Liver (tissue), 9 donors: ENCODE results near the gene USP49. TPM values are rescaled to one million over a fixed set of nuclear protein-coding genes. Genes with fewer than 3 reads are reported as not detected.

ENCODE experiments used
- DNase-seq: peaks from one replicate; pipeline ENCODE4 v3.0.0-alpha.2; 2017; ENCODE audit warnings: low spot score
- H3K27ac ChIP-seq, 2 donors: one replicate each; pipeline ENCODE4 v1.7.0; 2013; ENCODE audit warnings: inconsistent platforms in 2 of 2, low read length in 2 of 2, control low read depth in 1 of 2, low read depth in 1 of 2, mild to moderate bottlenecking in 1 of 2
- H3K27me3 ChIP-seq, 4 donors: one replicate each; pipeline versions ENCODE4 v1.6.1 to v1.7.0; 2013; ENCODE audit warnings: low read length in 3 of 4, inconsistent platforms in 1 of 4, mild to moderate bottlenecking in 1 of 4, moderate library complexity in 1 of 4; ENCODE audit not compliant: control insufficient read depth in 4 of 4, insufficient read depth in 4 of 4
- H3K36me3 ChIP-seq, 4 donors: one replicate each; pipeline versions ENCODE4 v1.6.1 to v1.7.0; 2013; ENCODE audit warnings: low read length in 3 of 4, mild to moderate bottlenecking in 3 of 4, low read depth in 1 of 4, moderate library complexity in 1 of 4; ENCODE audit not compliant: control insufficient read depth in 4 of 4, insufficient read depth in 3 of 4
- H3K4me1 ChIP-seq, 4 donors: one replicate each; pipeline versions ENCODE4 v1.6.1 to v1.7.0; 2013; ENCODE audit warnings: low read length in 3 of 4, mild to moderate bottlenecking in 3 of 4, moderate library complexity in 1 of 4; ENCODE audit not compliant: control insufficient read depth in 4 of 4, insufficient read depth in 4 of 4
- H3K4me3 ChIP-seq, 3 donors: one replicate each; pipeline versions ENCODE4 v1.6.1 to v1.7.0; 2013; ENCODE audit warnings: low read length in 3 of 3, control low read depth in 1 of 3, low read depth in 1 of 3, mild to moderate bottlenecking in 1 of 3
- H3K9ac ChIP-seq, 2 donors: one replicate each; pipeline ENCODE4 v1.7.0; 2013; ENCODE audit warnings: low read length in 2 of 2, mild to moderate bottlenecking in 2 of 2, moderate library complexity in 2 of 2, control low read depth in 1 of 2, low read depth in 1 of 2
- H3K9me3 ChIP-seq, 4 donors: one replicate each; pipeline versions ENCODE4 v1.6.1 to v1.7.0; 2013; ENCODE audit warnings: low read length in 3 of 4; ENCODE audit not compliant: control insufficient read depth in 4 of 4
- EGR1 ChIP-seq, 2 donors: IDR thresholded peaks; 2 replicates each; pipeline ENCODE4 v1.6.1; 2016 to 2018; ENCODE audit warnings: antibody characterized with exemption in 2 of 2, low read depth in 2 of 2
- FOXA1 ChIP-seq: IDR thresholded peaks from 2 replicates; pipeline ENCODE4 v1.6.1; 2016; ENCODE audit warnings: antibody characterized with exemption
- FOXA2 ChIP-seq: IDR thresholded peaks from 2 replicates; pipeline ENCODE4 v1.6.1; 2016; ENCODE audit warnings: antibody characterized with exemption
- GABPA ChIP-seq, 2 donors: IDR thresholded peaks in 1 of 2; conservative IDR thresholded peaks in 1 of 2; 2 replicates each; pipeline ENCODE4 v1.6.1; 2016; ENCODE audit warnings: antibody characterized with exemption in 2 of 2, mild to moderate bottlenecking in 1 of 2, moderate library complexity in 1 of 2
- HNF4A ChIP-seq, 2 donors: conservative IDR thresholded peaks; 2 replicates each; pipeline ENCODE4 v1.6.1; 2016; ENCODE audit warnings: antibody characterized with exemption in 2 of 2, mild to moderate bottlenecking in 2 of 2
- HNF4G ChIP-seq: IDR thresholded peaks from 2 replicates; pipeline ENCODE4 v1.6.1; 2016; ENCODE audit warnings: antibody characterized with exemption
- JUND ChIP-seq, 2 donors: IDR thresholded peaks; 2 replicates each; pipeline ENCODE4 v1.6.1; 2016; ENCODE audit warnings: antibody characterized with exemption in 2 of 2
- NR2F2 ChIP-seq: IDR thresholded peaks from 2 replicates; pipeline ENCODE4 v1.6.1; 2016; ENCODE audit warnings: antibody characterized with exemption
- RAD21 ChIP-seq, 2 donors: IDR thresholded peaks; 2 replicates each; pipeline ENCODE4 v1.6.1; 2016; ENCODE audit warnings: antibody characterized with exemption in 2 of 2, mild to moderate bottlenecking in 2 of 2
- RXRA ChIP-seq, 2 donors: IDR thresholded peaks; 2 replicates each; pipeline ENCODE4 v1.6.1; 2017 to 2018; ENCODE audit warnings: antibody characterized with exemption in 2 of 2, mild to moderate bottlenecking in 1 of 2
- SP1 ChIP-seq: IDR thresholded peaks from 2 replicates; pipeline ENCODE4 v1.6.1; 2018; ENCODE audit warnings: antibody characterized with exemption, mild to moderate bottlenecking
- TAF1 ChIP-seq: conservative IDR thresholded peaks from 2 replicates; pipeline ENCODE4 v1.6.1; 2016; ENCODE audit warnings: antibody characterized with exemption, mild to moderate bottlenecking
- YY1 ChIP-seq: IDR thresholded peaks from 2 replicates; pipeline ENCODE4 v1.6.1; 2016; ENCODE audit warnings: antibody characterized with exemption, mild to moderate bottlenecking
- WGBS: extraction: QIAGEN DNeasy Blood & Tissue Kit; methylation state at CpG from one replicate; pipeline ENCODE4 v1.1.7; 2013; 5-methylcytosine and 5-hydroxymethylcytosine counted together
- polyA plus RNA-seq, 2 donors: library from polyadenylated mRNA; stranded (reverse) in 1 of 2; unstranded in 1 of 2; fragments of 200-250 nt in 1 of 2; fragments of >200 nt in 1 of 2; fragmentation: Nextera tagmentation in 1 of 2; extraction: Ambion mirVana in 1 of 2; gene quantifications; one replicate each; pipeline versions ENCODE4 v1.2.1 to v1.2.3, GENCODE V29; 2013 to 2015
- total RNA-seq, 2 donors: library from RNA; depleted of rRNA; stranded (reverse); fragments of >200 nt; gene quantifications; one replicate each; pipeline ENCODE4 v1.2.3, GENCODE V29; 2014
- TF ChIP-seq, protein P1 (sequence below): IDR thresholded peaks from 2 replicates; pipeline ENCODE4 v1.6.1; 2016; ENCODE audit warnings: antibody characterized with exemption
- TF ChIP-seq, protein P2 (sequence below): IDR thresholded peaks from 2 replicates; pipeline ENCODE4 v1.6.1; 2016; ENCODE audit warnings: antibody characterized with exemption
- TF ChIP-seq, protein P3 (sequence below): fragments of 150-350 bp; IDR thresholded peaks from 2 replicates; pipeline ENCODE4 v1.5.1; 2017; ENCODE audit warnings: improper control_type of control experiment, low read depth, low read length; ENCODE audit not compliant: missing input control
- TF ChIP-seq, protein P4 (sequence below): IDR thresholded peaks from 2 replicates; pipeline ENCODE4 v1.6.1; 2016; ENCODE audit warnings: antibody characterized with exemption
- TF ChIP-seq, protein P5 (sequence below): IDR thresholded peaks from 2 replicates; pipeline ENCODE4 v1.6.1; 2016; ENCODE audit warnings: antibody characterized with exemption, mild to moderate bottlenecking
- donor health status: healthy.
- donor health status: healthy.
- donor health status: healthy.
- donor health status: healthy.
- donor health status: healthy.

USP49 gene
- total and polyA plus RNA-seq, 4 donors, result 0.33 to 3.4 (median 1.1) TPM

DNA sequence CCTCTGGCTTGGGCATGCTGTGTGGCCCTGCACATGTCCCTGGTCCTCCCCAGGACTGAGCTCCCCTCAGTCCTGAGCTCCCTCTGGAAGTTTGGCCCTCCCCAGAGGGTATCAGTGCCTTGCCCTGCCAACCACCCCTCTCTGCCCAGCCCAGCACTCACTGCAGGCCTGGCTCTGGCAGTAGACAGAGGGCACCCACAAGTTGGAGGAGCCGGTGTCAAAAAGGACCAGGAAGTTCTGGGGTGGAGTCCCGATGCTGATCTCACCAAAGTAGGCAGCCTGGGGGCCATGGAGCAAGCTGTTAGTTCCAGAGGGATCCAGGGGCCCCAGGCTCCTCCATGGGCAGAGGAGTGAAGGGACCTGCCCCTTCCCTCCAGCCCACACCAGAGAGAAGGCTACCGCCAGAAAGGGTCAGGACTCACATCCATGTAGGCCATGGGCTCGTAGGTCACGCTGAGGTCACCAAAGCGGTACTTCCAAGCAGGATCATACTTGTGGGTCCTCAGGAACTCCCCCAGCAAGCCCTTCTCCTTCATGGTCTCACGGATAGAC, 150.9 kb downstream of the USP49 start:
- Histone ChIP-seq H3K27ac (no peak overlapping the region), H3K4me1 (no peaks in the 10 kb centered on the region), H3K27me3 (no peaks in the 10 kb centered on the region), H3K9ac (no peak overlapping the region), H3K36me3 (no peaks in the 10 kb centered on the region), H3K9me3 (no peaks in the 10 kb centered on the region), H3K4me3 (no peak overlapping the region)
- 87% methylated on average over 7 of the region's 7 CpGs for WGBS
- TF ChIP-seq YY1, result no peak
- no peak for TF ChIP-seq TAF1
- TF ChIP-seq, protein P1, sequence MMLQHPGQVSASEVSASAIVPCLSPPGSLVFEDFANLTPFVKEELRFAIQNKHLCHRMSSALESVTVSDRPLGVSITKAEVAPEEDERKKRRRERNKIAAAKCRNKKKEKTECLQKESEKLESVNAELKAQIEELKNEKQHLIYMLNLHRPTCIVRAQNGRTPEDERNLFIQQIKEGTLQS, result no peak
- TF ChIP-seq, protein P2, sequence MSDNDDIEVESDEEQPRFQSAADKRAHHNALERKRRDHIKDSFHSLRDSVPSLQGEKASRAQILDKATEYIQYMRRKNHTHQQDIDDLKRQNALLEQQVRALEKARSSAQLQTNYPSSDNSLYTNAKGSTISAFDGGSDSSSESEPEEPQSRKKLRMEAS, result no peak
- TF ChIP-seq HNF4G, result no peak
- no peak for TF ChIP-seq SP1
- TF ChIP-seq GABPA (IDR thresholded peaks at IDR 0.05 in 1 of 2, conservative IDR thresholded peaks at IDR 0.05 in 1 of 2), result no peak
- no peak for TF ChIP-seq FOXA1
- TF ChIP-seq FOXA2, result no peak
- no peak for TF ChIP-seq EGR1 (IDR thresholded peaks at IDR 0.05; ENCODE audit: low read depth in 2 of 2)
- no peak for TF ChIP-seq NR2F2
- TF ChIP-seq JUND (IDR thresholded peaks at IDR 0.05), result no peak
- TF ChIP-seq, protein P3, sequence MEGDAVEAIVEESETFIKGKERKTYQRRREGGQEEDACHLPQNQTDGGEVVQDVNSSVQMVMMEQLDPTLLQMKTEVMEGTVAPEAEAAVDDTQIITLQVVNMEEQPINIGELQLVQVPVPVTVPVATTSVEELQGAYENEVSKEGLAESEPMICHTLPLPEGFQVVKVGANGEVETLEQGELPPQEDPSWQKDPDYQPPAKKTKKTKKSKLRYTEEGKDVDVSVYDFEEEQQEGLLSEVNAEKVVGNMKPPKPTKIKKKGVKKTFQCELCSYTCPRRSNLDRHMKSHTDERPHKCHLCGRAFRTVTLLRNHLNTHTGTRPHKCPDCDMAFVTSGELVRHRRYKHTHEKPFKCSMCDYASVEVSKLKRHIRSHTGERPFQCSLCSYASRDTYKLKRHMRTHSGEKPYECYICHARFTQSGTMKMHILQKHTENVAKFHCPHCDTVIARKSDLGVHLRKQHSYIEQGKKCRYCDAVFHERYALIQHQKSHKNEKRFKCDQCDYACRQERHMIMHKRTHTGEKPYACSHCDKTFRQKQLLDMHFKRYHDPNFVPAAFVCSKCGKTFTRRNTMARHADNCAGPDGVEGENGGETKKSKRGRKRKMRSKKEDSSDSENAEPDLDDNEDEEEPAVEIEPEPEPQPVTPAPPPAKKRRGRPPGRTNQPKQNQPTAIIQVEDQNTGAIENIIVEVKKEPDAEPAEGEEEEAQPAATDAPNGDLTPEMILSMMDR, result no peak
- DNase-seq, result no peak

DNA sequence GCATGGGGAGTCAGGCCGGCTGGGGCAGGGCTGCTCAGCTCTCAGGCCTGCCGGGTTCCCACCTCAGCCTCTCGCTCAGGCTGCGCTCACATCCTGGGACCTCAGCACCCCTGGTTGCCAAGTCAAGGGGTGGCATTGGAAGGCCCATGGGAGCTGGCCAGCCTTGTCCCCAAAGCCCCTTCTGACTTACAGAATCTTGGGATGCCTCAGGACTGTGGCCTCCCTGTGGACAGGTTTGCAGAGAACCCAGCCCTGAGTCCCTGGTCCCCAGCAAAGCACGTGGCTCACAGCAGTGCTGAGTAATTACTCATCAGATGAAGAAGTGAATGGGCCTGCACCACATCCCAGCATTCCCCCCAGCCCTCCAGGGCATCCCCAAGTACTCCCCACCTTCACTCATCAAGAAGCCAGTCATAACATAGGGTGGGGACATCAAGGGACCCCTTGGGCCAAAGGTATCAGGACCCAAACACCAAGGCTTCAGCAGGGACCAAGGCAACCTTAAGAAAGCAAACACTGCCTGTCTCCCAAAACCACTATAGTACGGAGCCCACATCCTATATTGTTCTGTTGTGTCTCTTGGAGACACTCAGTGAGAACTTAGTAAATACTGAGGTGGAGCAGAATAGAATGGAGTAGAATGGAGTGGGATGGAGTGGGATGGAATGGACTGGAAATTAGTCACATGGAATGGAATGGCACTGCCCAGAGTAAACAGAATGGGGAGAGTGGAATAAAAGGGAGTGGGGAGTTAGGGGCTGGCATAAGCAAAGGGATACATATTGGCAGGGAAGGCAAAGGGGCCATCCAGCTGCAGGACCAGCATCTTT, 151.6 kb downstream of the USP49 start:
- 93% methylated on average over 6 of the region's 6 CpGs for WGBS
- TF ChIP-seq FOXA2 (no peak), NR2F2 (no peak), SP1 (no peak), EGR1 (IDR thresholded peaks at IDR 0.05; ENCODE audit: low read depth in 2 of 2) (no peak), JUND (IDR thresholded peaks at IDR 0.05) (no peak), RAD21 (IDR thresholded peaks at IDR 0.05) (no peak), HNF4A (conservative IDR thresholded peaks at IDR 0.05) (no peak), YY1 (no peak), HNF4G (no peak), RXRA (IDR thresholded peaks at IDR 0.05) (no peak), FOXA1 (no peak), TAF1 (no peak), GABPA (IDR thresholded peaks at IDR 0.05 in 1 of 2, conservative IDR thresholded peaks at IDR 0.05 in 1 of 2) (no peak)
- TF ChIP-seq, protein P4, sequence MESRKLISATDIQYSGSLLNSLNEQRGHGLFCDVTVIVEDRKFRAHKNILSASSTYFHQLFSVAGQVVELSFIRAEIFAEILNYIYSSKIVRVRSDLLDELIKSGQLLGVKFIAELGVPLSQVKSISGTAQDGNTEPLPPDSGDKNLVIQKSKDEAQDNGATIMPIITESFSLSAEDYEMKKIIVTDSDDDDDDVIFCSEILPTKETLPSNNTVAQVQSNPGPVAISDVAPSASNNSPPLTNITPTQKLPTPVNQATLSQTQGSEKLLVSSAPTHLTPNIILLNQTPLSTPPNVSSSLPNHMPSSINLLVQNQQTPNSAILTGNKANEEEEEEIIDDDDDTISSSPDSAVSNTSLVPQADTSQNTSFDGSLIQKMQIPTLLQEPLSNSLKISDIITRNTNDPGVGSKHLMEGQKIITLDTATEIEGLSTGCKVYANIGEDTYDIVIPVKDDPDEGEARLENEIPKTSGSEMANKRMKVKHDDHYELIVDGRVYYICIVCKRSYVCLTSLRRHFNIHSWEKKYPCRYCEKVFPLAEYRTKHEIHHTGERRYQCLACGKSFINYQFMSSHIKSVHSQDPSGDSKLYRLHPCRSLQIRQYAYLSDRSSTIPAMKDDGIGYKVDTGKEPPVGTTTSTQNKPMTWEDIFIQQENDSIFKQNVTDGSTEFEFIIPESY, result no peak
- TF ChIP-seq, protein P5, sequence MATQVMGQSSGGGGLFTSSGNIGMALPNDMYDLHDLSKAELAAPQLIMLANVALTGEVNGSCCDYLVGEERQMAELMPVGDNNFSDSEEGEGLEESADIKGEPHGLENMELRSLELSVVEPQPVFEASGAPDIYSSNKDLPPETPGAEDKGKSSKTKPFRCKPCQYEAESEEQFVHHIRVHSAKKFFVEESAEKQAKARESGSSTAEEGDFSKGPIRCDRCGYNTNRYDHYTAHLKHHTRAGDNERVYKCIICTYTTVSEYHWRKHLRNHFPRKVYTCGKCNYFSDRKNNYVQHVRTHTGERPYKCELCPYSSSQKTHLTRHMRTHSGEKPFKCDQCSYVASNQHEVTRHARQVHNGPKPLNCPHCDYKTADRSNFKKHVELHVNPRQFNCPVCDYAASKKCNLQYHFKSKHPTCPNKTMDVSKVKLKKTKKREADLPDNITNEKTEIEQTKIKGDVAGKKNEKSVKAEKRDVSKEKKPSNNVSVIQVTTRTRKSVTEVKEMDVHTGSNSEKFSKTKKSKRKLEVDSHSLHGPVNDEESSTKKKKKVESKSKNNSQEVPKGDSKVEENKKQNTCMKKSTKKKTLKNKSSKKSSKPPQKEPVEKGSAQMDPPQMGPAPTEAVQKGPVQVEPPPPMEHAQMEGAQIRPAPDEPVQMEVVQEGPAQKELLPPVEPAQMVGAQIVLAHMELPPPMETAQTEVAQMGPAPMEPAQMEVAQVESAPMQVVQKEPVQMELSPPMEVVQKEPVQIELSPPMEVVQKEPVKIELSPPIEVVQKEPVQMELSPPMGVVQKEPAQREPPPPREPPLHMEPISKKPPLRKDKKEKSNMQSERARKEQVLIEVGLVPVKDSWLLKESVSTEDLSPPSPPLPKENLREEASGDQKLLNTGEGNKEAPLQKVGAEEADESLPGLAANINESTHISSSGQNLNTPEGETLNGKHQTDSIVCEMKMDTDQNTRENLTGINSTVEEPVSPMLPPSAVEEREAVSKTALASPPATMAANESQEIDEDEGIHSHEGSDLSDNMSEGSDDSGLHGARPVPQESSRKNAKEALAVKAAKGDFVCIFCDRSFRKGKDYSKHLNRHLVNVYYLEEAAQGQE, result no peak
- TF ChIP-seq, protein P2, result no peak
- TF ChIP-seq, protein P1, result no peak
- TF ChIP-seq, protein P3, result no peak
- no peak overlapping the region for H3K9ac ChIP-seq
- no peaks in the 10 kb centered on the region for H3K36me3 ChIP-seq
- no peak overlapping the region for H3K27ac ChIP-seq
- DNase-seq, result no peak
- H3K27me3 ChIP-seq, result no peaks in the 10 kb centered on the region
- no peak overlapping the region for H3K4me3 ChIP-seq
- no peaks in the 10 kb centered on the region for H3K9me3 ChIP-seq
- no peaks in the 10 kb centered on the region for H3K4me1 ChIP-seq
